Smooth muscle cell (in vitro differentiated cells): ENCODE results near the gene ANKRD62. TPM values are rescaled to one million over a fixed set of nuclear protein-coding genes. Genes with fewer than 3 reads are reported as not detected.

Source experiments
- DNase-seq: peaks from one replicate; lab custom pipeline; 2025; ENCODE audit not compliant: unreplicated experiment; lab: John Stamatoyannopoulos, UW
- H2AFZ ChIP-seq: fragments of 200-600 bp; sonication (generic); 2 replicates; pipeline ENCODE4 v1.6.0; 2016; ENCODE audit warnings: antibody characterized with exemption, low read depth, mild to moderate bottlenecking
- H3F3A ChIP-seq: fragments of 200-600 bp; sonication (generic); 2 replicates; pipeline ENCODE4 v1.6.0; 2017; ENCODE audit warnings: antibody characterized with exemption, low read depth
- H3K27ac ChIP-seq: fragments of 200-600 bp; sonication (generic); 2 replicates; pipeline ENCODE4 v1.5.1; 2016; ENCODE audit warnings: low read depth, mild to moderate bottlenecking
- H3K27me3 ChIP-seq: fragments of 200-600 bp; sonication (generic); 2 replicates; pipeline ENCODE4 v1.6.1; 2016; ENCODE audit warnings: low read depth, mild to moderate bottlenecking
- H3K36me3 ChIP-seq: fragments of 200-600 bp; sonication (generic); 2 replicates; pipeline ENCODE4 v1.5.1; 2016; ENCODE audit warnings: low read depth
- H3K4me1 ChIP-seq: fragments of 200-600 bp; sonication (generic); 2 replicates; pipeline ENCODE4 v1.5.1; 2016; ENCODE audit warnings: low read depth
- H3K4me2 ChIP-seq: fragments of 200-600 bp; sonication (generic); 2 replicates; pipeline ENCODE4 v1.6.0; 2016; ENCODE audit warnings: mild to moderate bottlenecking
- H3K4me3 ChIP-seq: fragments of 200-600 bp; sonication (generic); 2 replicates; pipeline ENCODE4 v1.5.1; 2016; ENCODE audit warnings: mild to moderate bottlenecking
- H3K79me2 ChIP-seq: fragments of 200-600 bp; sonication (generic); 2 replicates; pipeline ENCODE4 v1.6.0; 2016; ENCODE audit warnings: low read depth, mild to moderate bottlenecking
- H3K9ac ChIP-seq: fragments of 200-600 bp; sonication (generic); 2 replicates; pipeline ENCODE4 v1.6.0; 2016; ENCODE audit warnings: low read depth
- H3K9me3 ChIP-seq: fragments of 200-600 bp; sonication (generic); replicated peaks from 2 replicates; pipeline ENCODE4 v1.5.1; 2016; ENCODE audit warnings: low read depth
- H4K20me1 ChIP-seq: fragments of 200-600 bp; sonication (generic); 2 replicates; pipeline ENCODE4 v1.6.0; 2016; ENCODE audit warnings: low read depth
- WGBS: methylation state at CpG from one replicate; pipeline ENCODE4 v1.1.7; 2016; ENCODE audit warnings: low lambda C conversion rate; 5-methylcytosine and 5-hydroxymethylcytosine counted together
- polyA plus RNA-seq: library from polyadenylated mRNA; unstranded; fragments of >200 nt; fragmentation: Nextera tagmentation; extraction: Ambion mirVana; gene quantifications from 2 replicates; pipeline ENCODE4 v1.2.1, GENCODE V29; 2016
- total RNA-seq: library from RNA; depleted of rRNA; stranded (reverse); fragments of >200 nt; gene quantifications from 2 replicates; pipeline ENCODE4 v1.2.3, GENCODE V29; 2014
- TF ChIP-seq, protein P1 (sequence below): fragments of 200-600 bp; sonication (generic); IDR thresholded peaks from 2 replicates; pipeline ENCODE4 v1.5.1; 2017; ENCODE audit warnings: borderline replicate concordance, mild to moderate bottlenecking, antibody characterized with exemption; ENCODE audit not compliant: insufficient read depth, poor library complexity, severe bottlenecking

Gene ANKRD62
- total RNA-seq = not detected in 2 replicates
- polyA plus RNA-seq = not detected in 2 replicates

DNA sequence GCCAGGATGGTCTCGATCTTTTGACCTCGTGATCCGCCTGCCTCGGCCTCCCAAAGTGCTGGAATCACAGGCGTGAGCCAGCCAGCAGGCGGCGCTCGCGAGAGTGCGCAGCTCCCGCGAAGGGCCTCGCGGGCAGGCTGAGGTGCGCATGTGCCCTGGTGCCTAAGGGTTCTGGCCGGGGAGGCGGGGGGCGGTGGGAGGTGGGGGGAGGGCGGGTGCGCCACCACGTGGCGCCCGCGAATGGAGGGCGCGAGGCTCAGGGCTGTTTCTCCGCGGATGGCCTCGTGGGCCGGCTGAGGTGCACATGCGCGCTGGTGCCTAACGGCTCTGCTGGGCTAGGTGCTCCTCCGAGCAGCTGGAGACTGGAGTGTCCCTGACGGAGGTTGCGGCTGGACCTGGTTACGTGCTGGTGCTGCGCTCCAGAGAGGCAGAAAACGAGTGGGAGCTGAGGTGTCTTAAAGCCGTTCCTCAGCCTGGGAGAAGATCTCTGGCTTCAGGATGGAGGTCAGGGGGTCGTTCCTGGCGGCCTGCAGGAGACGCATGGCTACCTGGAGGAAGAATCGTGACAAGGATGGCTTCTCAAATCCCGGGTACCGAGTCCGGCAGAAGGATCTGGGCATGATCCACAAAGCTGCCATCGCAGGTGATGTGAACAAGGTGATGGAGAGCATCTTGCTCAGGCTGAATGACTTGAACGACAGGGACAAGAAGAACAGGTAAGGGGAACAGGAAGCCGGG, at the start of gene ANKRD62:
Gene ANKRD62 (plus strand): TSS at position 324 of the 738 bp plus-strand sequence. CDS start 175 bp downstream, at position 499.
- WGBS = 81% methylated on average over 44 of the region's 50 CpGs
- Histone ChIP-seq H3K27ac (no peak within 1 kb of the TSS), H3K4me1 (no peaks in the 10 kb centered on the region), H3F3A (no peaks in the 10 kb centered on the region), H3K9ac (no peak within 1 kb of the TSS), H3K9me3 (no peaks in the 10 kb centered on the region), H3K27me3 (peaks cover 21% of the 10 kb centered on the region), H4K20me1 (no peaks in the 10 kb centered on the region), H2AFZ (no peak within 1 kb of the TSS), H3K4me3 (no peak within 1 kb of the TSS), H3K4me2 (no peak within 1 kb of the TSS), H3K36me3 (no peaks in the 10 kb centered on the region), H3K79me2 (no peaks in the 10 kb centered on the region)
- DNase-seq = no peak
- TF ChIP-seq, protein P1, sequence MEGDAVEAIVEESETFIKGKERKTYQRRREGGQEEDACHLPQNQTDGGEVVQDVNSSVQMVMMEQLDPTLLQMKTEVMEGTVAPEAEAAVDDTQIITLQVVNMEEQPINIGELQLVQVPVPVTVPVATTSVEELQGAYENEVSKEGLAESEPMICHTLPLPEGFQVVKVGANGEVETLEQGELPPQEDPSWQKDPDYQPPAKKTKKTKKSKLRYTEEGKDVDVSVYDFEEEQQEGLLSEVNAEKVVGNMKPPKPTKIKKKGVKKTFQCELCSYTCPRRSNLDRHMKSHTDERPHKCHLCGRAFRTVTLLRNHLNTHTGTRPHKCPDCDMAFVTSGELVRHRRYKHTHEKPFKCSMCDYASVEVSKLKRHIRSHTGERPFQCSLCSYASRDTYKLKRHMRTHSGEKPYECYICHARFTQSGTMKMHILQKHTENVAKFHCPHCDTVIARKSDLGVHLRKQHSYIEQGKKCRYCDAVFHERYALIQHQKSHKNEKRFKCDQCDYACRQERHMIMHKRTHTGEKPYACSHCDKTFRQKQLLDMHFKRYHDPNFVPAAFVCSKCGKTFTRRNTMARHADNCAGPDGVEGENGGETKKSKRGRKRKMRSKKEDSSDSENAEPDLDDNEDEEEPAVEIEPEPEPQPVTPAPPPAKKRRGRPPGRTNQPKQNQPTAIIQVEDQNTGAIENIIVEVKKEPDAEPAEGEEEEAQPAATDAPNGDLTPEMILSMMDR = peak; percentile 23

DNA sequence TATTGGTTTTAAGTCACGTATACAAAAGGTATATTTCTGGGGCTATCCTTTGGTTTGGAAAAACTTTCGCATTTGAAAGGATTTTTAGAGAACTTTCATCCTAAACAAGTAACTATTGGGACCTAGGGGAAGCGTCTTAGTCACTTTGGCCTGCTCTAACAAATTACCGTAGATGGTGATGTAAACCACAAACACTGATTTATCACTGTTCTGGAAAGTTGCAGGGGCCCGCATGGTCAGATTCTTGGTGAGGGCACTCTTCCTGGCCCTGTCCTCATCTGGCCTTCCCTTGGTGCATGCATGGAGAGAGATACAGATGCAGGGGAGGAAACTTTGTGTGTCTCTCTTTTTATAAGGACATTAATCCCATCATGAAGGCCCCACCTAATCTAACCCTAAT, 49.1 kb upstream of the ANKRD62 start:
- no peaks in the 10 kb centered on the region for H3K27me3 ChIP-seq
- WGBS = 59% methylated on average over 5 of the region's 5 CpGs
- no peaks in the 10 kb centered on the region for H3K36me3 ChIP-seq
- no peak overlapping the region for H3K9ac ChIP-seq
- H3F3A ChIP-seq = peaks cover 4% of the 10 kb centered on the region
- H3K27ac ChIP-seq = no peak overlapping the region
- H3K4me2 ChIP-seq = no peak overlapping the region
- no peaks in the 10 kb centered on the region for H4K20me1 ChIP-seq
- TF ChIP-seq, protein P1 = no peak
- no peaks in the 10 kb centered on the region for H3K9me3 ChIP-seq
- H2AFZ ChIP-seq = no peak overlapping the region
- no peak for DNase-seq
- H3K4me1 ChIP-seq = no peaks in the 10 kb centered on the region
- no peak overlapping the region for H3K4me3 ChIP-seq
- no peaks in the 10 kb centered on the region for H3K79me2 ChIP-seq

DNA sequence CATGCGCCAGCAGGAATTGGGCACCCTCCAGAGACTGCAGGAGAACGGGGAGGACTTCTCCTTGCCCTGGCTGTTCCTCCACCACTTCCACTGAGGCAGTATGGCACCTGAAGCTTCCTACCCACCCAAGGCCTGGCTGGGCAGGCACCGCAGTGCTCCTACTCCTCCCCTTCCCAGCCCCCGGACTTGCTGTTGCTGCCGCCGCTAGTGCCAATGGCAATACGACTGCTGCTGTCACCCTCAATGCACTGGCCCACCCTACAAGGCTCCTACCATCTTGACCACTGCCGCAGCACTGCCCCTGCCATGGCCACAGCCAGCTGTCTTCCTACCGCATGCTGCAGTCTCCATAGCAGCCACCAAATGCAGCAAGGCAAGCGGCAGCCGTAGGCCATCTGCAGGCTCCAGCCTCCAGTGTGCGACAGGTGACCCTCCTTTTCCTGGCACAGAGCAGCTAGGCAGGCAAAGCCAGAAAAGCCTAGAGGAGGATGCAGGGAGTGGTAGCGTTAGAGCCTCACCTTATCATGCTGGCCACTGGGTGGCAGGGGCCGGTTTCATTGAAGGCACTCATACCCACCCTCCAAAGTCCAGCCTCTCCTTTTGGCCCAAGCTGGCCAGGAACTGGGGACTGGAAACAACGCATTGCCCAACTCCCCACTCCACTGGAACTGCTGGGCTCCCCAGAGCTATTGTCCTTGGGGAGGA, 47.4 kb upstream of the ANKRD62 start:
- Histone ChIP-seq H3K79me2 (no peaks in the 10 kb centered on the region), H3K36me3 (no peaks in the 10 kb centered on the region), H3K27ac (no peak overlapping the region), H2AFZ (no peak overlapping the region), H3K9ac (no peak overlapping the region), H4K20me1 (no peaks in the 10 kb centered on the region), H3F3A (peaks cover 3% of the 10 kb centered on the region), H3K9me3 (no peaks in the 10 kb centered on the region), H3K27me3 (no peaks in the 10 kb centered on the region), H3K4me1 (no peaks in the 10 kb centered on the region), H3K4me2 (no peak overlapping the region), H3K4me3 (no peak overlapping the region)
- 94% methylated on average over 15 of the region's 15 CpGs for WGBS
- DNase-seq = no peak
- TF ChIP-seq, protein P1 = no peak
